Measurements from ENCODE around the gene REV1.

DNA sequence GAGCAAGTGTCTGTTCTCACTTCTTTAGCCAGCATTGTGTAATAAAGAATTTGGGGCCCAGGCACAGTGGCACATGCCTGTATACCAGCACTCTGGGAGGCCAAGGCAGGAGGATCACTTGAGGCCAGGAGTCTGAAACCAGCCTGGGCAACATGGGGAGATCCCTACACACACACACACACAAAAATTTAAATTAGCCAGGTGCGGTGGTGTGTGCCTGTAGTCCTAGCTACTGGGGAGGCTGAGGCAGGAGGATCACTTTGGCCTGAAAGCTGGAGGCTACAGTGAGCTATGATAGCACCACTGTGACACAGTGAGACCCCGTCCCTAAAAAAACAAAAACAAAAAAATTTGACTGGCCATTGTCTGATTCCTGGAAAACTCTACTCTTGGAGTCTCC, 8.3 kb downstream of the REV1 start:
- TF ChIP-seq CTCF (IDR thresholded peaks at IDR 0.05) = no peak
- TF ChIP-seq POLR2A (IDR thresholded peaks at IDR 0.05) = no peak
